ENCODE data around the gene NUDT19.
"Not testable (repeated sequence)": the region's sequence is repeated elsewhere in the genome, so short reads cannot be mapped to it uniquely, and the experiment has no call there.

NUDT19 gene

GRCh38 chr19:32687681-32688080 lies 3.9 kb upstream of the NUDT19 start:
- Histone ChIP-seq H3K27ac (ENCODE audit: low read depth, low read length) (no peak overlapping the region), H3K9me3 (ENCODE audit: control insufficient read depth in 5 of 5, low read length in 5 of 5) (no peaks in the 10 kb centered on the region), H3K36me3 (ENCODE audit: control insufficient read depth in 5 of 5, insufficient read depth in 5 of 5, low read length in 5 of 5) (peaks cover 0 to 5% (median 5%) of the 10 kb centered on the region in 5 donors), H3K4me1 (ENCODE audit: control insufficient read depth in 5 of 5, insufficient read depth in 5 of 5, low read length in 5 of 5) (peaks cover 5 to 15% (median 12%) of the 10 kb centered on the region in 5 donors), H3K4me3 (ENCODE audit: low read depth in 1 of 5, low read length in 5 of 5) (no peak overlapping the region), H3K9ac (ENCODE audit: low read length in 5 of 5) (no peak overlapping the region), H3K27me3 (ENCODE audit: control insufficient read depth in 5 of 5, insufficient read depth in 4 of 5, low read length in 5 of 5) (no peaks in the 10 kb centered on the region)

DNA sequence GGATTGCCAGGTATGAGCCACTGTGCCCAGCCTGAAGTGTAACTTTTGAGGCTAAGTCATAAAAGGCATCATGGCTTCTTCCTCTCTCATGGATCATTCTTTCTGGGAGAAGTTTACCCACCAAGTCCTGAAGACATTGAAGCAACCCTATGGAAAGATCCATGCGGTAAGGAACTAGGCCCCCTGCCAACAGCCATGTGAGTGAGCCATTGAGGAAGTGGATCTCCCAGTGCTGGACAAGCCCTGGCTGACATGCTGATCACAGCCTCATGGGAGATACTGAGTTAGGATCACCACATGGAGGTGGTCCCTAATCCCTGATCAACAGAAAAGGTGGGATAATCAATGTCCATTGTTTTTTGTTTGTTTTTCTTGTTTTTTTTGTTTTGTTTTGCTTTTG lies 3.3 kb upstream of the NUDT19 start:
- Histone ChIP-seq H3K9ac (ENCODE audit: low read length in 5 of 5) (no peak overlapping the region), H3K36me3 (ENCODE audit: control insufficient read depth in 5 of 5, insufficient read depth in 5 of 5, low read length in 5 of 5) (peaks cover 0 to 5% (median 5%) of the 10 kb centered on the region in 5 donors), H3K4me1 (ENCODE audit: control insufficient read depth in 5 of 5, insufficient read depth in 5 of 5, low read length in 5 of 5) (peaks cover 7 to 21% (median 18%) of the 10 kb centered on the region in 5 donors), H3K9me3 (ENCODE audit: control insufficient read depth in 5 of 5, low read length in 5 of 5) (no peaks in the 10 kb centered on the region), H3K27me3 (ENCODE audit: control insufficient read depth in 5 of 5, insufficient read depth in 4 of 5, low read length in 5 of 5) (no peaks in the 10 kb centered on the region), H3K4me3 (ENCODE audit: low read depth in 1 of 5, low read length in 5 of 5) (no peak overlapping the region), H3K27ac (ENCODE audit: low read depth, low read length) (no peak overlapping the region)

DNA sequence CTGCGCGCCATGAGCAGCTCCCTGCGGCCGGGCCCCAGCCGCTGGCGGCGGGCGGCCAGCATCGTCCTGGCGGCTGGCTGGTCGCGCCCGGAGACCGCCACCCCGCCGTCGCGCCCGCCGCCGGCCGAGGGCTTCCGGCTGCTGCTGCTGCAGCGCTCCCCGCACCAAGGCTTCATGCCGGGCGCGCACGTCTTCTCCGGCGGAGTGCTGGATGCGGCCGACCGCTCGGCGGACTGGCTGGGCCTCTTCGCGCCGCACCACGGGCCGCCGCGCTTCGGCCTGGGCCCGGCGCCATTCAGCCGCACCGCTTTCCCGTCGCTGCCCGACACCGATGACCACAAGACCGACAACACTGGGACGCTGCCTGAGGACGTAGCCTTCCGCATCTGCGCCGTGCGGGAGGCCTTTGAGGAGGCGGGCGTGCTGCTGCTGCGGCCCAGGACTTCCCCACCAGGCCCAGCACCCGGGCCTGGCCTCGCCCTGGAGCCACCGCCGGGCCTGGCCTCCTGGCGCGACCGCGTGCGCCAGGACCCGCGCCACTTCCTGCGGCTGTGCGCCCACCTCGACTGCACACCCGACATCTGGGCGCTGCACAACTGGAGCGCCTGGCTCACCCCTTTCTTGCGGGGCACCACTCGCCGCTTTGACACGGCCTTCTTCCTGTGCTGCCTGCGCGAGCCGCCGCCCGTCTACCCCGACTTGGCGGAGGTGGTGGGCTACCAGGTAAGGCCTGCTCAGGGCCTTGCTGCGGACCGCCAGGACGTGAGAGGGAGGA lies 518 bp downstream of the NUDT19 start:
- Histone ChIP-seq H3K9ac (ENCODE audit: low read length in 5 of 5) (peak overlapping the region; percentile 73 to 93 (median 83)), H3K36me3 (ENCODE audit: control insufficient read depth in 5 of 5, insufficient read depth in 5 of 5, low read length in 5 of 5) (no peaks in the 10 kb centered on the region), H3K4me1 (ENCODE audit: control insufficient read depth in 5 of 5, insufficient read depth in 5 of 5, low read length in 5 of 5) (peaks cover 9 to 56% (median 52%) of the 10 kb centered on the region in 5 donors), H3K4me3 (ENCODE audit: low read depth in 1 of 5, low read length in 5 of 5) (peak overlapping the region in 4 of 5 donors; percentile 79 to 91 (median 80)), H3K27me3 (ENCODE audit: control insufficient read depth in 5 of 5, insufficient read depth in 4 of 5, low read length in 5 of 5) (no peaks in the 10 kb centered on the region), H3K9me3 (ENCODE audit: control insufficient read depth in 5 of 5, low read length in 5 of 5) (no peaks in the 10 kb centered on the region), H3K27ac (ENCODE audit: low read depth, low read length) (peak overlapping the region; percentile 62)

GRCh38 chr19:32692727-32693061 lies 1.1 kb downstream of the NUDT19 start:
- Histone ChIP-seq H3K27me3 (ENCODE audit: control insufficient read depth in 5 of 5, insufficient read depth in 4 of 5, low read length in 5 of 5) (no peaks in the 10 kb centered on the region), H3K36me3 (ENCODE audit: control insufficient read depth in 5 of 5, insufficient read depth in 5 of 5, low read length in 5 of 5) (no peaks in the 10 kb centered on the region), H3K27ac (ENCODE audit: low read depth, low read length) (peak overlapping the region; percentile 30), H3K4me1 (ENCODE audit: control insufficient read depth in 5 of 5, insufficient read depth in 5 of 5, low read length in 5 of 5) (peaks cover 9 to 58% (median 54%) of the 10 kb centered on the region in 5 donors), H3K9ac (ENCODE audit: low read length in 5 of 5) (peak overlapping the region; percentile 73 to 93 (median 83)), H3K9me3 (ENCODE audit: control insufficient read depth in 5 of 5, low read length in 5 of 5) (no peaks in the 10 kb centered on the region), H3K4me3 (ENCODE audit: low read depth in 1 of 5, low read length in 5 of 5) (peak overlapping the region; percentile 75 to 91 (median 80))

DNA sequence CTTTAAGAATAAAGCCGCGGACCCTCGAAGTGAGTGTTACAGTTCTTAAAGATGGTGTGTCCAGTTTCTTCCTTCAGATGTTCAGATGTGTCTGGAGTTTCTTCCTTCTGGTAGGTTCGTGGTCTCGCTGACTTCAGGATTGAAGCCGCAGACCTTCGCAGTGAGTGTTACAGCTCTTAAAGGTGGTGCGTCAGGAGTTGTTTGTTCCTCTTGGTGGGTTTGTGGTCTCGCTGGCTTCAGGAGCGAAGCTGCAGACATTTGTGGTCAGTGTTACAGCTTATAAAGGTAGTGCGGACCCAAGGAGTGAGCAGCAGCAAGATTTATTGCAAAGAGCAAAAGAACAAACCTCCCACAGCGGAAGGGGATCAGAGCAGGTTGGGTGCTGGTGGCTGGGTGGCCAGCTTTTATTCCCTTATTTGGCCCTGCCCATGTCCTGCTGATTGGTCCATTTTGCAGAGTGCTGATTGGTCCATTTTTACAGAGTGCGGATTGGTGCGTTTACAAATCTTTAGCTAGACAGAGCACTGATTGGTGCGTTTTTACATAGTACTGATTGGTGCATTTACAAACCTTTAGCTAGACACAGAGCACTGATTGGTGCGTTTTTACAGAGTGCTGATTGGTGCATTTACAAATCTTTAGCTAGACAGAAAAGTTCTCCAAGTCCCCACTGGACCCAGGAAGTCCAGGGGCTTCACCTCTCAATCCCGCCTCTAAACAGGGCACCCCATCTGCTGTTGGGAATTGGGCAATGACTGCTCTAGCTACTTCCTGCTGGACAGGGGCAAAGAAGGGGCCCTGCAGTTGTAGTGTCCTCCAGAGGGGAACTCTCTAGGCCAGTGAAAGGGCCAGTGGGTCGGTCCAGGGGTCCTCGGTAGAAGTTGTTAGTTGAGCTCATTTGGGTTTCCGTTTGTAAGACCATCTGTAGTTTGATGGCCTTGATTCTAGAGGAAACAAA lies 1.8 kb downstream of the NUDT19 start:
- peaks cover 9 to 58% (median 54%) of the 10 kb centered on the region in 5 donors for H3K4me1 ChIP-seq (ENCODE audit: control insufficient read depth in 5 of 5, insufficient read depth in 5 of 5, low read length in 5 of 5)
- peak overlapping the region in 3 of 5 donors; percentile 83 to 93 (median 88) for H3K9ac ChIP-seq (ENCODE audit: low read length in 5 of 5)
- H3K27ac ChIP-seq (ENCODE audit: low read depth, low read length), result not testable (repeated sequence)

GRCh38 chr19:32694316-32694715 lies 2.7 kb downstream of the NUDT19 start:
- H3K9ac ChIP-seq (ENCODE audit: low read length in 5 of 5), result peak overlapping the region in 2 of 5 donors; percentile 16 to 35
- peak overlapping the region in 2 of 5 donors; percentile 22 to 27 for H3K4me3 ChIP-seq (ENCODE audit: low read depth in 1 of 5, low read length in 5 of 5)
- H3K4me1 ChIP-seq (ENCODE audit: control insufficient read depth in 5 of 5, insufficient read depth in 5 of 5, low read length in 5 of 5), result peaks cover 9 to 58% (median 54%) of the 10 kb centered on the region in 5 donors
- H3K27ac ChIP-seq (ENCODE audit: low read depth, low read length); H3K36me3 ChIP-seq (ENCODE audit: control insufficient read depth in 5 of 5, insufficient read depth in 5 of 5, low read length in 5 of 5); H3K27me3 ChIP-seq (ENCODE audit: control insufficient read depth in 5 of 5, insufficient read depth in 4 of 5, low read length in 5 of 5); H3K9me3 ChIP-seq (ENCODE audit: control insufficient read depth in 5 of 5, low read length in 5 of 5): not testable (repeated sequence)

More for the DNA sequence above, 1.8 kb downstream of the NUDT19 start:
- not testable (repeated sequence) for H3K27me3 ChIP-seq (ENCODE audit: control insufficient read depth in 5 of 5, insufficient read depth in 4 of 5, low read length in 5 of 5); H3K9me3 ChIP-seq (ENCODE audit: control insufficient read depth in 5 of 5, low read length in 5 of 5); H3K36me3 ChIP-seq (ENCODE audit: control insufficient read depth in 5 of 5, insufficient read depth in 5 of 5, low read length in 5 of 5)
- H3K4me3 ChIP-seq (ENCODE audit: low read depth in 1 of 5, low read length in 5 of 5), result peak overlapping the region; percentile 75 to 91 (median 80)

DNA sequence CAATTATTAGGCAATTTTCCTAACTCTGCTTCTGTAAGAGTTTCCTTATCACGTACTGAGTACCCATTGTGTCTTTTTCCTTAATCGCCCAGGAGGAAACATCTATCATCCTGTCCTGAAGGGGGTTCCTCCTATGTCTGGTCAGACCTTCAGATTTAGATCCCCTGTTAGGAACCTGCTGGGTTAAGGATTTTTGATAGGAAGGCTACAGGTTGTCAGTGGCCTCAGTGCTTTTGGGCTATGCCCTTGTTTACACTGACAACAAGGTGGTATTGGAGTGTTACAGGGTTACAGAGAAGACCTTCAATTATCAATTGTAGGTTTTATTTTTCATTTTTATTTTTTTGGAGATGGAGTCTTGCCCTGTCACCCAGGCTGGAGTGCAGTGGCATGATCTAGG lies 3.2 kb downstream of the NUDT19 start:
- Histone ChIP-seq H3K36me3 (ENCODE audit: control insufficient read depth in 5 of 5, insufficient read depth in 5 of 5, low read length in 5 of 5) (peaks cover 3 to 13% (median 4%) of the 10 kb centered on the region in 5 donors), H3K4me1 (ENCODE audit: control insufficient read depth in 5 of 5, insufficient read depth in 5 of 5, low read length in 5 of 5) (peaks cover 9 to 58% (median 54%) of the 10 kb centered on the region in 5 donors)
- H3K27ac ChIP-seq (ENCODE audit: low read depth, low read length); H3K9ac ChIP-seq (ENCODE audit: low read length in 5 of 5); H3K4me3 ChIP-seq (ENCODE audit: low read depth in 1 of 5, low read length in 5 of 5); H3K9me3 ChIP-seq (ENCODE audit: control insufficient read depth in 5 of 5, low read length in 5 of 5); H3K27me3 ChIP-seq (ENCODE audit: control insufficient read depth in 5 of 5, insufficient read depth in 4 of 5, low read length in 5 of 5): not testable (repeated sequence)

- H3K36me3 ChIP-seq (ENCODE audit: control insufficient read depth in 5 of 5, insufficient read depth in 5 of 5, low read length in 5 of 5), result peaks cover 3 to 17% (median 4%) of the 10 kb centered on the region in 5 donors
- H3K9ac ChIP-seq (ENCODE audit: low read length in 5 of 5); H3K27ac ChIP-seq (ENCODE audit: low read depth, low read length); H3K4me3 ChIP-seq (ENCODE audit: low read depth in 1 of 5, low read length in 5 of 5); H3K27me3 ChIP-seq (ENCODE audit: control insufficient read depth in 5 of 5, insufficient read depth in 4 of 5, low read length in 5 of 5); H3K9me3 ChIP-seq (ENCODE audit: control insufficient read depth in 5 of 5, low read length in 5 of 5): not testable (repeated sequence)
- H3K4me1 ChIP-seq (ENCODE audit: control insufficient read depth in 5 of 5, insufficient read depth in 5 of 5, low read length in 5 of 5), result peaks cover 9 to 58% (median 54%) of the 10 kb centered on the region in 5 donors
Observed at GRCh38 chr19:32695506-32695905, 3.9 kb downstream of the NUDT19 start.

- Histone ChIP-seq H3K36me3 (ENCODE audit: control insufficient read depth in 5 of 5, insufficient read depth in 5 of 5, low read length in 5 of 5) (peaks cover 3 to 17% (median 4%) of the 10 kb centered on the region in 5 donors), H3K4me1 (ENCODE audit: control insufficient read depth in 5 of 5, insufficient read depth in 5 of 5, low read length in 5 of 5) (peaks cover 5 to 49% (median 47%) of the 10 kb centered on the region in 5 donors), H3K27ac (ENCODE audit: low read depth, low read length) (peak overlapping the region; percentile 30)
- not testable (repeated sequence) for H3K27me3 ChIP-seq (ENCODE audit: control insufficient read depth in 5 of 5, insufficient read depth in 4 of 5, low read length in 5 of 5); H3K9me3 ChIP-seq (ENCODE audit: control insufficient read depth in 5 of 5, low read length in 5 of 5); H3K9ac ChIP-seq (ENCODE audit: low read length in 5 of 5); H3K4me3 ChIP-seq (ENCODE audit: low read depth in 1 of 5, low read length in 5 of 5)
Observed at GRCh38 chr19:32696771-32697170, 5.2 kb downstream of the NUDT19 start.

- H3K9ac ChIP-seq (ENCODE audit: low read length in 5 of 5); H3K27ac ChIP-seq (ENCODE audit: low read depth, low read length); H3K27me3 ChIP-seq (ENCODE audit: control insufficient read depth in 5 of 5, insufficient read depth in 4 of 5, low read length in 5 of 5); H3K4me3 ChIP-seq (ENCODE audit: low read depth in 1 of 5, low read length in 5 of 5): not testable (repeated sequence)
- Histone ChIP-seq H3K36me3 (ENCODE audit: control insufficient read depth in 5 of 5, insufficient read depth in 5 of 5, low read length in 5 of 5) (peaks cover 3 to 19% (median 4%) of the 10 kb centered on the region in 5 donors), H3K9me3 (ENCODE audit: control insufficient read depth in 5 of 5, low read length in 5 of 5) (peaks cover 0 to 15% (median 4%) of the 10 kb centered on the region in 5 donors), H3K4me1 (ENCODE audit: control insufficient read depth in 5 of 5, insufficient read depth in 5 of 5, low read length in 5 of 5) (peaks cover 2 to 20% (median 20%) of the 10 kb centered on the region in 5 donors)
Observed at GRCh38 chr19:32700129-32700528, 8.5 kb downstream of the NUDT19 start.

Measured in subcutaneous abdominal adipose tissue (tissue), 5 donors.